Liver (tissue), 9 donors: ENCODE measurements around the gene PCID2. TPM values are rescaled to one million over a fixed set of nuclear protein-coding genes. Genes with fewer than 3 reads are reported as not detected.

ENCODE experiments used
- DNase-seq: peaks from one replicate; pipeline ENCODE4 v3.0.0-alpha.2; 2017; ENCODE audit warnings: low spot score
- H3K27ac ChIP-seq, 2 donors: one replicate each; pipeline ENCODE4 v1.7.0; 2013; ENCODE audit warnings: inconsistent platforms in 2 of 2, low read length in 2 of 2, control low read depth in 1 of 2, low read depth in 1 of 2, mild to moderate bottlenecking in 1 of 2
- H3K27me3 ChIP-seq, 4 donors: one replicate each; pipeline versions ENCODE4 v1.6.1 to v1.7.0; 2013; ENCODE audit warnings: low read length in 3 of 4, inconsistent platforms in 1 of 4, mild to moderate bottlenecking in 1 of 4, moderate library complexity in 1 of 4; ENCODE audit not compliant: control insufficient read depth in 4 of 4, insufficient read depth in 4 of 4
- H3K36me3 ChIP-seq, 4 donors: one replicate each; pipeline versions ENCODE4 v1.6.1 to v1.7.0; 2013; ENCODE audit warnings: low read length in 3 of 4, mild to moderate bottlenecking in 3 of 4, low read depth in 1 of 4, moderate library complexity in 1 of 4; ENCODE audit not compliant: control insufficient read depth in 4 of 4, insufficient read depth in 3 of 4
- H3K4me1 ChIP-seq, 4 donors: one replicate each; pipeline versions ENCODE4 v1.6.1 to v1.7.0; 2013; ENCODE audit warnings: low read length in 3 of 4, mild to moderate bottlenecking in 3 of 4, moderate library complexity in 1 of 4; ENCODE audit not compliant: control insufficient read depth in 4 of 4, insufficient read depth in 4 of 4
- H3K4me3 ChIP-seq, 3 donors: one replicate each; pipeline versions ENCODE4 v1.6.1 to v1.7.0; 2013; ENCODE audit warnings: low read length in 3 of 3, control low read depth in 1 of 3, low read depth in 1 of 3, mild to moderate bottlenecking in 1 of 3
- H3K9ac ChIP-seq, 2 donors: one replicate each; pipeline ENCODE4 v1.7.0; 2013; ENCODE audit warnings: low read length in 2 of 2, mild to moderate bottlenecking in 2 of 2, moderate library complexity in 2 of 2, control low read depth in 1 of 2, low read depth in 1 of 2
- H3K9me3 ChIP-seq, 4 donors: one replicate each; pipeline versions ENCODE4 v1.6.1 to v1.7.0; 2013; ENCODE audit warnings: low read length in 3 of 4; ENCODE audit not compliant: control insufficient read depth in 4 of 4
- EGR1 ChIP-seq, 2 donors: IDR thresholded peaks; 2 replicates each; pipeline ENCODE4 v1.6.1; 2016 to 2018; ENCODE audit warnings: antibody characterized with exemption in 2 of 2, low read depth in 2 of 2
- FOXA1 ChIP-seq: IDR thresholded peaks from 2 replicates; pipeline ENCODE4 v1.6.1; 2016; ENCODE audit warnings: antibody characterized with exemption
- FOXA2 ChIP-seq: IDR thresholded peaks from 2 replicates; pipeline ENCODE4 v1.6.1; 2016; ENCODE audit warnings: antibody characterized with exemption
- GABPA ChIP-seq, 2 donors: IDR thresholded peaks in 1 of 2; conservative IDR thresholded peaks in 1 of 2; 2 replicates each; pipeline ENCODE4 v1.6.1; 2016; ENCODE audit warnings: antibody characterized with exemption in 2 of 2, mild to moderate bottlenecking in 1 of 2, moderate library complexity in 1 of 2
- HNF4A ChIP-seq, 2 donors: conservative IDR thresholded peaks; 2 replicates each; pipeline ENCODE4 v1.6.1; 2016; ENCODE audit warnings: antibody characterized with exemption in 2 of 2, mild to moderate bottlenecking in 2 of 2
- HNF4G ChIP-seq: IDR thresholded peaks from 2 replicates; pipeline ENCODE4 v1.6.1; 2016; ENCODE audit warnings: antibody characterized with exemption
- JUND ChIP-seq, 2 donors: IDR thresholded peaks; 2 replicates each; pipeline ENCODE4 v1.6.1; 2016; ENCODE audit warnings: antibody characterized with exemption in 2 of 2
- NR2F2 ChIP-seq: IDR thresholded peaks from 2 replicates; pipeline ENCODE4 v1.6.1; 2016; ENCODE audit warnings: antibody characterized with exemption
- RAD21 ChIP-seq, 2 donors: IDR thresholded peaks; 2 replicates each; pipeline ENCODE4 v1.6.1; 2016; ENCODE audit warnings: antibody characterized with exemption in 2 of 2, mild to moderate bottlenecking in 2 of 2
- RXRA ChIP-seq, 2 donors: IDR thresholded peaks; 2 replicates each; pipeline ENCODE4 v1.6.1; 2017 to 2018; ENCODE audit warnings: antibody characterized with exemption in 2 of 2, mild to moderate bottlenecking in 1 of 2
- SP1 ChIP-seq: IDR thresholded peaks from 2 replicates; pipeline ENCODE4 v1.6.1; 2018; ENCODE audit warnings: antibody characterized with exemption, mild to moderate bottlenecking
- TAF1 ChIP-seq: conservative IDR thresholded peaks from 2 replicates; pipeline ENCODE4 v1.6.1; 2016; ENCODE audit warnings: antibody characterized with exemption, mild to moderate bottlenecking
- YY1 ChIP-seq: IDR thresholded peaks from 2 replicates; pipeline ENCODE4 v1.6.1; 2016; ENCODE audit warnings: antibody characterized with exemption, mild to moderate bottlenecking
- WGBS: extraction: QIAGEN DNeasy Blood & Tissue Kit; methylation state at CpG from one replicate; pipeline ENCODE4 v1.1.7; 2013; 5-methylcytosine and 5-hydroxymethylcytosine counted together
- polyA plus RNA-seq, 2 donors: library from polyadenylated mRNA; stranded (reverse) in 1 of 2; unstranded in 1 of 2; fragments of 200-250 nt in 1 of 2; fragments of >200 nt in 1 of 2; fragmentation: Nextera tagmentation in 1 of 2; extraction: Ambion mirVana in 1 of 2; gene quantifications; one replicate each; pipeline versions ENCODE4 v1.2.1 to v1.2.3, GENCODE V29; 2013 to 2015
- total RNA-seq, 2 donors: library from RNA; depleted of rRNA; stranded (reverse); fragments of >200 nt; gene quantifications; one replicate each; pipeline ENCODE4 v1.2.3, GENCODE V29; 2014
- TF ChIP-seq, protein P1 (sequence below): IDR thresholded peaks from 2 replicates; pipeline ENCODE4 v1.6.1; 2016; ENCODE audit warnings: antibody characterized with exemption
- TF ChIP-seq, protein P2 (sequence below): IDR thresholded peaks from 2 replicates; pipeline ENCODE4 v1.6.1; 2016; ENCODE audit warnings: antibody characterized with exemption, mild to moderate bottlenecking
- TF ChIP-seq, protein P3 (sequence below): IDR thresholded peaks from 2 replicates; pipeline ENCODE4 v1.6.1; 2016; ENCODE audit warnings: antibody characterized with exemption
- TF ChIP-seq, protein P4 (sequence below): IDR thresholded peaks from 2 replicates; pipeline ENCODE4 v1.6.1; 2016; ENCODE audit warnings: antibody characterized with exemption
- TF ChIP-seq, protein P5 (sequence below): fragments of 150-350 bp; IDR thresholded peaks from 2 replicates; pipeline ENCODE4 v1.5.1; 2017; ENCODE audit warnings: improper control_type of control experiment, low read depth, low read length; ENCODE audit not compliant: missing input control
- donor health status: healthy.
- donor health status: healthy.
- donor health status: healthy.
- donor health status: healthy.
- donor health status: healthy.

Gene PCID2
- total and polyA plus RNA-seq, 4 donors, result 13.8 to 39.1 (median 22.7) TPM

DNA sequence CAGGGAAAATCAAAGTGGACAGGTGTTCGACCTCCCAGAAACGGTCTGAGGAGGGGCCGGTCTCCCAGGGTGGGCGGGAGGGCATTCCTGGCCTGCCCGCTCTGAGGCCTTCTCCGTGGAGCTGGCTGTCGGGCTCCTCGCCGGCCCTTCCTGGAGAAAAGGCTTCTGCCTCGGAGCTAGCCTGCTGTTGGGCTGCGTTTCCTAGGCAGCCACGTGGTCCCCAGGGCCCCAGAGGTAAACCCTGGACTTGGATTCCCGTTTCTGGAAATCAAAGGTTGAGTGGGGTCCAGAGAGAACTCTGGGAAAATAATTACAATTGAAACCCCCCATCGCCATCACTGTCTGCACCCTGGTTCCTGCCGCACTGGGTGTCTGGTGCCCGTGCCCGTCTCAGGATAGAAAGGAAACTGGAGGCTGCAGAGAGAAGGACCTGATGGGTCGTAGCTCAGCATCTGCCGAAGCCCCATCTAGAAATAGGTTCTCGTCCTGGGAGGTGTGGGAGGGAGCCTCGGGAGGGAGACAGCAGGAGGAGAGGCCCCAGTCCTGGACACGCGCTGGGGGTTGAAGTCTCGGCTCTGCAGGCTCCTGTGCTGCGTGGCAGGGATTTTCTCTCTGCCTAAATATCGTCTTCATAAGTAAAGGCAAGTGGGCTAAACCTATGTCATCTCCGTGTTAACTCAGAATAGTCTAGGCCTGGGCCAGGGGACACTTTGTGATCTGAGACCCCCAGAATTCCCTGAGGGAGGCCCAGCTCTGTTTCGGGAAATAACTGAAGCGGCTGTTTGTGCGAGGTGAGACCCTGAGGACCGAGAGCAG lies 57.7 kb downstream of the PCID2 start:
- TF ChIP-seq, protein P1, sequence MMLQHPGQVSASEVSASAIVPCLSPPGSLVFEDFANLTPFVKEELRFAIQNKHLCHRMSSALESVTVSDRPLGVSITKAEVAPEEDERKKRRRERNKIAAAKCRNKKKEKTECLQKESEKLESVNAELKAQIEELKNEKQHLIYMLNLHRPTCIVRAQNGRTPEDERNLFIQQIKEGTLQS, result no peak
- TF ChIP-seq TAF1, result no peak
- no peak for TF ChIP-seq EGR1 (IDR thresholded peaks at IDR 0.05; ENCODE audit: low read depth in 2 of 2)
- no peak for TF ChIP-seq HNF4A (conservative IDR thresholded peaks at IDR 0.05)
- no peak for TF ChIP-seq JUND (IDR thresholded peaks at IDR 0.05)

DNA sequence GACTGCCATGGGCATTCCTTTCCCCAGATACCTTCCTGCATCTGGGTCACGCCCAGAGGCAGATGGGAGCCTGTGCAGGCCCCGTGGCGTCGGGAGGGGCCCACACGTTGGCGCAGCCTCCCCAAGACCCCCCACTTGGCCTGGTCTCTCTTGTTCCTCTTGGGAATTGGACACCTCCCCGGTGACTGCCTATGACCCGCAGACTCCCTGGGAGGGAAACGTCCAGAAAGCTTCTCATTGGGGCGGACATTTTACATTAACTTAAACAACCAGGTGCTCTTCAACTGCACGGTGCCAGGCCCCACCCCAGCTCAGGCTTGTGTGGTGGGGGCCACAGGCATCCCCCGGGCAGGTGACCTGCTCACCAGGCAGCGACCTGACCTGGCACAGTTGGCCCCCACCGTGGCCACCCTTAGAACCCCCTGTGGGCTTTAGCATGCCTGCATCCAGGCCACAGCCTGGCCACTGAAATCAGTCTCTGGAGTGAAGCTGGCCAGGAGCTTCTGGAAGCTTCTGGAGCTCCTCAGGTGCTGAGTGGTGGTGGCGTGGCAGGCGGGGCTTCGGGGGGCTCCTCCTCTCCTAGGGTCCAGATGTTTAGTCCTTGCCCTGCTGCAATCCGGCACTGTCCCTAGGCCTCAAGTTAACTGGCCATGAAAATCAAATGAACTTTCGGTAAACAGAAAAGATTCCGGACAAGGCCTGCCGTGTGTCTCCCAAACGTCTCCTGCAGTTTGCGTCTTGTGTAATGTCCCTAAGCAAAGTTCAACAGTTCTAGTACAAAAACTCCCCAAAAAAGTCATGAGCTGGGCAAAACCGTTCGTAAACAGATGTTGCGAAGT lies 58.5 kb downstream of the PCID2 start:
- 63% methylated on average over 26 of the region's 26 CpGs for WGBS
- Histone ChIP-seq H3K9ac (peak overlapping the region; percentile 11 to 17), H3K27ac (peak overlapping the region; percentile 81 to 90), H3K4me1 (peaks cover 9 to 39% (median 23%) of the 10 kb centered on the region in 4 donors), H3K4me3 (peak overlapping the region in 1 of 3 donors; percentile 15), H3K36me3 (peaks cover 0 to 5% (median 0%) of the 10 kb centered on the region in 4 donors), H3K27me3 (no peaks in the 10 kb centered on the region), H3K9me3 (no peaks in the 10 kb centered on the region)
- no peak for DNase-seq
- TF ChIP-seq, protein P2, sequence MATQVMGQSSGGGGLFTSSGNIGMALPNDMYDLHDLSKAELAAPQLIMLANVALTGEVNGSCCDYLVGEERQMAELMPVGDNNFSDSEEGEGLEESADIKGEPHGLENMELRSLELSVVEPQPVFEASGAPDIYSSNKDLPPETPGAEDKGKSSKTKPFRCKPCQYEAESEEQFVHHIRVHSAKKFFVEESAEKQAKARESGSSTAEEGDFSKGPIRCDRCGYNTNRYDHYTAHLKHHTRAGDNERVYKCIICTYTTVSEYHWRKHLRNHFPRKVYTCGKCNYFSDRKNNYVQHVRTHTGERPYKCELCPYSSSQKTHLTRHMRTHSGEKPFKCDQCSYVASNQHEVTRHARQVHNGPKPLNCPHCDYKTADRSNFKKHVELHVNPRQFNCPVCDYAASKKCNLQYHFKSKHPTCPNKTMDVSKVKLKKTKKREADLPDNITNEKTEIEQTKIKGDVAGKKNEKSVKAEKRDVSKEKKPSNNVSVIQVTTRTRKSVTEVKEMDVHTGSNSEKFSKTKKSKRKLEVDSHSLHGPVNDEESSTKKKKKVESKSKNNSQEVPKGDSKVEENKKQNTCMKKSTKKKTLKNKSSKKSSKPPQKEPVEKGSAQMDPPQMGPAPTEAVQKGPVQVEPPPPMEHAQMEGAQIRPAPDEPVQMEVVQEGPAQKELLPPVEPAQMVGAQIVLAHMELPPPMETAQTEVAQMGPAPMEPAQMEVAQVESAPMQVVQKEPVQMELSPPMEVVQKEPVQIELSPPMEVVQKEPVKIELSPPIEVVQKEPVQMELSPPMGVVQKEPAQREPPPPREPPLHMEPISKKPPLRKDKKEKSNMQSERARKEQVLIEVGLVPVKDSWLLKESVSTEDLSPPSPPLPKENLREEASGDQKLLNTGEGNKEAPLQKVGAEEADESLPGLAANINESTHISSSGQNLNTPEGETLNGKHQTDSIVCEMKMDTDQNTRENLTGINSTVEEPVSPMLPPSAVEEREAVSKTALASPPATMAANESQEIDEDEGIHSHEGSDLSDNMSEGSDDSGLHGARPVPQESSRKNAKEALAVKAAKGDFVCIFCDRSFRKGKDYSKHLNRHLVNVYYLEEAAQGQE, result peak; percentile 81
- TF ChIP-seq, protein P3, sequence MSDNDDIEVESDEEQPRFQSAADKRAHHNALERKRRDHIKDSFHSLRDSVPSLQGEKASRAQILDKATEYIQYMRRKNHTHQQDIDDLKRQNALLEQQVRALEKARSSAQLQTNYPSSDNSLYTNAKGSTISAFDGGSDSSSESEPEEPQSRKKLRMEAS, result no peak
- peak; percentile 61 for TF ChIP-seq FOXA1
- TF ChIP-seq, protein P4, sequence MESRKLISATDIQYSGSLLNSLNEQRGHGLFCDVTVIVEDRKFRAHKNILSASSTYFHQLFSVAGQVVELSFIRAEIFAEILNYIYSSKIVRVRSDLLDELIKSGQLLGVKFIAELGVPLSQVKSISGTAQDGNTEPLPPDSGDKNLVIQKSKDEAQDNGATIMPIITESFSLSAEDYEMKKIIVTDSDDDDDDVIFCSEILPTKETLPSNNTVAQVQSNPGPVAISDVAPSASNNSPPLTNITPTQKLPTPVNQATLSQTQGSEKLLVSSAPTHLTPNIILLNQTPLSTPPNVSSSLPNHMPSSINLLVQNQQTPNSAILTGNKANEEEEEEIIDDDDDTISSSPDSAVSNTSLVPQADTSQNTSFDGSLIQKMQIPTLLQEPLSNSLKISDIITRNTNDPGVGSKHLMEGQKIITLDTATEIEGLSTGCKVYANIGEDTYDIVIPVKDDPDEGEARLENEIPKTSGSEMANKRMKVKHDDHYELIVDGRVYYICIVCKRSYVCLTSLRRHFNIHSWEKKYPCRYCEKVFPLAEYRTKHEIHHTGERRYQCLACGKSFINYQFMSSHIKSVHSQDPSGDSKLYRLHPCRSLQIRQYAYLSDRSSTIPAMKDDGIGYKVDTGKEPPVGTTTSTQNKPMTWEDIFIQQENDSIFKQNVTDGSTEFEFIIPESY, result peak; percentile 47
- TF ChIP-seq EGR1 (IDR thresholded peaks at IDR 0.05; ENCODE audit: low read depth in 2 of 2), result peak in 1 of 2 donors; percentile 35
- no peak for TF ChIP-seq TAF1
- TF ChIP-seq, protein P5, sequence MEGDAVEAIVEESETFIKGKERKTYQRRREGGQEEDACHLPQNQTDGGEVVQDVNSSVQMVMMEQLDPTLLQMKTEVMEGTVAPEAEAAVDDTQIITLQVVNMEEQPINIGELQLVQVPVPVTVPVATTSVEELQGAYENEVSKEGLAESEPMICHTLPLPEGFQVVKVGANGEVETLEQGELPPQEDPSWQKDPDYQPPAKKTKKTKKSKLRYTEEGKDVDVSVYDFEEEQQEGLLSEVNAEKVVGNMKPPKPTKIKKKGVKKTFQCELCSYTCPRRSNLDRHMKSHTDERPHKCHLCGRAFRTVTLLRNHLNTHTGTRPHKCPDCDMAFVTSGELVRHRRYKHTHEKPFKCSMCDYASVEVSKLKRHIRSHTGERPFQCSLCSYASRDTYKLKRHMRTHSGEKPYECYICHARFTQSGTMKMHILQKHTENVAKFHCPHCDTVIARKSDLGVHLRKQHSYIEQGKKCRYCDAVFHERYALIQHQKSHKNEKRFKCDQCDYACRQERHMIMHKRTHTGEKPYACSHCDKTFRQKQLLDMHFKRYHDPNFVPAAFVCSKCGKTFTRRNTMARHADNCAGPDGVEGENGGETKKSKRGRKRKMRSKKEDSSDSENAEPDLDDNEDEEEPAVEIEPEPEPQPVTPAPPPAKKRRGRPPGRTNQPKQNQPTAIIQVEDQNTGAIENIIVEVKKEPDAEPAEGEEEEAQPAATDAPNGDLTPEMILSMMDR, result no peak
- peak in 1 of 2 donors; percentile 18 for TF ChIP-seq GABPA (IDR thresholded peaks at IDR 0.05 in 1 of 2, conservative IDR thresholded peaks at IDR 0.05 in 1 of 2)
- TF ChIP-seq RAD21 (IDR thresholded peaks at IDR 0.05), result peak; percentile 52 to 53
- TF ChIP-seq SP1, result peak; percentile 92
- peak; percentile 88 to 90 for TF ChIP-seq HNF4A (conservative IDR thresholded peaks at IDR 0.05)
- TF ChIP-seq RXRA (IDR thresholded peaks at IDR 0.05), result peak; percentile 92
- TF ChIP-seq, protein P1, result peak; percentile 21
- peak; percentile 85 for TF ChIP-seq YY1
- peak; percentile 58 for TF ChIP-seq HNF4G
- peak; percentile 53 for TF ChIP-seq FOXA2
- TF ChIP-seq NR2F2, result peak; percentile 12
- peak; percentile 40 to 63 for TF ChIP-seq JUND (IDR thresholded peaks at IDR 0.05)

More for the DNA sequence above, 57.7 kb downstream of the PCID2 start:
- Histone ChIP-seq H3K4me3 (peak overlapping the region in 1 of 3 donors; percentile 15), H3K9ac (peak overlapping the region; percentile 13 to 75), H3K27ac (peak overlapping the region; percentile 81 to 90), H3K36me3 (peaks cover 0 to 5% (median 0%) of the 10 kb centered on the region in 4 donors), H3K9me3 (no peaks in the 10 kb centered on the region), H3K27me3 (no peaks in the 10 kb centered on the region), H3K4me1 (peaks cover 9 to 39% (median 23%) of the 10 kb centered on the region in 4 donors)
- 72% methylated on average over 31 of the region's 31 CpGs for WGBS
- no peak for DNase-seq
